ENCODE results near the gene MED6. TPM values are rescaled to one million over a fixed set of nuclear protein-coding genes. Genes with fewer than 3 reads are reported as not detected.

The MED6 gene
- total and polyA plus RNA-seq, 12 donors: 6.9 to 49.5 (median 30.9) TPM

DNA sequence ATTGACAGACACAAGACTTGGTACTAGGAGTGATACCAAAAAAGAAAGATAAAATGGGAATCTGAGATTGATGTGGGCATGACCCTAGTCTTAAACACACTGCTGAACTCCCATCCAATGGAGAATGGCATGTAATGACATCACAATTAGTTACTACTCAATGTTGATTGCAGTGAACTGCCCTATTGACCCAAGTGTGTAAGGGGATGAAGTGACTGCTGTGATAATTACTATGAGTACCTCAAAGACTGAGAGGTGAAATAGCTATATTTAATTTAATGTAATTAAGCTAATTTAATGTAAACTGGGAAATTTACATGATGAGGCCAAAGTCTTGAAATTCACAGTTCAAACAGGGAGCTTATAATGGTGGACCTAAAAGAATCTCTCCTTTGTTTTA is 65.6 kb downstream of the MED6 start, which contains the start of gene ADAM20:
ADAM20 (minus strand) TSS at position 101 of the 400 bp plus-strand sequence. CDS start 10,247 bp downstream, outside the sequence.
- H3K4me1 ChIP-seq (replicated peaks in 1 of 2): no peaks in the 10 kb centered on the region
- H3K27ac ChIP-seq: no peak within 1 kb of the TSS
- H3K9me3 ChIP-seq (replicated peaks in 1 of 3): no peaks in the 10 kb centered on the region
- no peak within 1 kb of the TSS for H3K4me3 ChIP-seq
- DNase-seq: no peak
- H3K27me3 ChIP-seq: no peaks in the 10 kb centered on the region
- intact Hi-C loops (cut with DNase I): no loop called here
- no peaks in the 10 kb centered on the region for H3K36me3 ChIP-seq (replicated peaks in 1 of 2)
- TF ChIP-seq, protein P1, sequence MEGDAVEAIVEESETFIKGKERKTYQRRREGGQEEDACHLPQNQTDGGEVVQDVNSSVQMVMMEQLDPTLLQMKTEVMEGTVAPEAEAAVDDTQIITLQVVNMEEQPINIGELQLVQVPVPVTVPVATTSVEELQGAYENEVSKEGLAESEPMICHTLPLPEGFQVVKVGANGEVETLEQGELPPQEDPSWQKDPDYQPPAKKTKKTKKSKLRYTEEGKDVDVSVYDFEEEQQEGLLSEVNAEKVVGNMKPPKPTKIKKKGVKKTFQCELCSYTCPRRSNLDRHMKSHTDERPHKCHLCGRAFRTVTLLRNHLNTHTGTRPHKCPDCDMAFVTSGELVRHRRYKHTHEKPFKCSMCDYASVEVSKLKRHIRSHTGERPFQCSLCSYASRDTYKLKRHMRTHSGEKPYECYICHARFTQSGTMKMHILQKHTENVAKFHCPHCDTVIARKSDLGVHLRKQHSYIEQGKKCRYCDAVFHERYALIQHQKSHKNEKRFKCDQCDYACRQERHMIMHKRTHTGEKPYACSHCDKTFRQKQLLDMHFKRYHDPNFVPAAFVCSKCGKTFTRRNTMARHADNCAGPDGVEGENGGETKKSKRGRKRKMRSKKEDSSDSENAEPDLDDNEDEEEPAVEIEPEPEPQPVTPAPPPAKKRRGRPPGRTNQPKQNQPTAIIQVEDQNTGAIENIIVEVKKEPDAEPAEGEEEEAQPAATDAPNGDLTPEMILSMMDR (IDR thresholded peaks at IDR 0.05): no peak
- no peak for TF ChIP-seq POLR2A (IDR thresholded peaks at IDR 0.05)

Small RNA genes within 50 kb of the gene (small RNA-seq; reads per million reads assigned to genes)
- 0 reads per million in 2 donors for gene RN7SL77P

Other genes starting within 250 kb of the MED6 start
- gene COX16, start 241.0 kb downstream of the MED6 start, total RNA-seq: 10 to 100 TPM; 25.9 to 78.8 (median 47.1) TPM
- gene COX16, start 241.0 kb downstream of the MED6 start, polyA plus RNA-seq: 10 to 100 TPM; 34.8 to 78.4 (median 47.1) TPM
- 10 to 100 TPM; 20.2 to 40.4 (median 31.9) TPM for gene SYNJ2BP, start 183.6 kb downstream of the MED6 start, total RNA-seq
- 10 to 100 TPM in 2 of 3 donors, 1 to 10 TPM in 1; 7.0 to 42.3 (median 10.3) TPM for gene SYNJ2BP, start 183.6 kb downstream of the MED6 start, polyA plus RNA-seq
- 1 to 10 TPM in 4 of 9 donors, under 1 TPM in 4, not detected in 1; 0.22 to 2.3 (median 0.84) TPM for gene ADAM21, start 148.5 kb downstream of the MED6 start, total RNA-seq
- under 1 TPM in 2 of 3 donors, not detected in 1; 0.10 to 0.40 TPM for gene ADAM21, start 148.5 kb downstream of the MED6 start, polyA plus RNA-seq
- gene ADAM20, start 65.7 kb downstream of the MED6 start, total RNA-seq: 1 to 10 TPM in 3 of 9 donors, under 1 TPM in 5, not detected in 1; 0.14 to 2.9 (median 0.75) TPM
- under 1 TPM in 2 of 3 donors, not detected in 1; 0.24 TPM for gene ADAM20, start 65.7 kb downstream of the MED6 start, polyA plus RNA-seq
- 1 to 10 TPM in 7 of 9 donors, under 1 TPM in 2; 0.74 to 4.1 (median 2.2) TPM for gene TTC9, start 41.3 kb upstream of the MED6 start, total RNA-seq
- 1 to 10 TPM in 2 of 3 donors, under 1 TPM in 1; 0.80 to 1.5 (median 1.3) TPM for gene TTC9, start 41.3 kb upstream of the MED6 start, polyA plus RNA-seq
- 1 to 10 TPM; 2.2 to 6.7 (median 3.4) TPM for gene MAP3K9, start 208.9 kb upstream of the MED6 start, total RNA-seq
- 1 to 10 TPM in 2 of 3 donors, under 1 TPM in 1; 0.67 to 2.7 (median 1.3) TPM for gene MAP3K9, start 208.9 kb upstream of the MED6 start, polyA plus RNA-seq

Measured in adrenal gland (tissue), 12 donors.